Activated naive CD8-positive, alpha-beta T cell treated with anti-CD3 and anti-CD28 coated beads, Interleukin-2, amount 50 U/mL, for 24 hours (primary cell): ENCODE data around the gene TRIM14.
"Not testable (repeated sequence)": the region's sequence is repeated elsewhere in the genome, so short reads cannot be mapped to it uniquely, and the experiment has no call there.

Experiments used
- ATAC-seq: fragments of 150-1000 bp; cut with Tn5 transposase; one replicate; pipeline ENCODE4 v1.10.0; 2021
- DNase-seq: peaks from one replicate; pipeline ENCODE4 v3.0.0; 2021
- H3K27ac Mint-ChIP-seq: one replicate; pipeline ENCODE4 v1.8.0; 2021; ENCODE audit warnings: mild to moderate bottlenecking, mixed read lengths
- H3K27me3 Mint-ChIP-seq: one replicate; pipeline ENCODE4 v1.8.0; 2021; ENCODE audit warnings: mixed read lengths
- H3K36me3 Mint-ChIP-seq: one replicate; pipeline ENCODE4 v1.8.0; 2021; ENCODE audit warnings: low read depth, mixed read lengths
- H3K4me1 Mint-ChIP-seq: one replicate; pipeline ENCODE4 v1.8.0; 2021; ENCODE audit warnings: mixed read lengths
- H3K4me3 Mint-ChIP-seq: one replicate; pipeline ENCODE4 v1.8.0; 2021; ENCODE audit warnings: mild to moderate bottlenecking, moderate library complexity, mixed read lengths
- H3K9me3 Mint-ChIP-seq: one replicate; pipeline ENCODE4 v1.8.0; 2021; ENCODE audit warnings: mixed read lengths

Gene TRIM14

DNA sequence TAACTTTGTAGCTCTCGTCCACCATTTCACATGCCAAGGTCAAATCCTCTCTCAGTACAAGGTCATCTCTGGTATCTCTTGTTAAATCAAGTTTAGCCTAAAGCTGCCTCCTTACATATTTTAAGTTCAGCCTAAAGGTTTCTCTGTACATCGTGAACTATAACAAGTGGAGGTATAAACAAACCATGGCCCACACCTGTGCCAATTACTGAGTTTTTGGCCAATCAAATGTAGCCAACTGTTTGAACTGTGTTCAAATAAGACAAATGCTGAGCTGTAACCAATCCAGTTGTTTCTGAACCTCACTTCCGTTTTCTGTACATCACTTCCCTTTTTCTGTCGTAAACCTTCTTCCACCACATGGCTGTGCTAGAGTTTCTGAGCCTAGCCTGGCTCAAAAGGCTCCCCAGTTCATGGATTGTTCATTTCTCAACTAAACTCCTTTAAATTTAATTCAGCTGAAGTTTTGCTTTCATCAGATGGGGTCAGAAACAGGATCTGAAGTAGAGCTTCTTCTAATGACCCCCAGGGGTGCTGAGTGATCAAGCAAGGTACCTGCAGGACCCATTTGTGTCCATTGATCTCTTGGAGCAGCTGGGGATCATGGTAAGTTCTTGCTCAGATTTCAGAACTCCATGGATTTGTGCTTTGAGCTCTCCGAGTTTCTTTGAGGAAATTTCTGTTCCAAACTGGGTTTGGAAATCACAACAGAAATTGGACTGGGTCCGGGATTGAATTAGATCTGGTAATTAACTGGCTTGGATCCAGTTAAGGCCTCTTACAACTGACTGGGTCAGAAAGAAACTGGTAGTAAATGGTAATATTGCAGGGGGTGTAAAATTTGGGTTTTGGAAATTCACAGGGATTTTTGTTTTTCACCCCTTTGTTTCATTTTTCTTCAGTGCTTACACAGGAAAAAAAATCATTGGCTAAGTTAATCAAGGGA lies 73.5 kb downstream of the TRIM14 start:
- DNase-seq (peak; percentile 18), ATAC-seq (peak; percentile 90)
- Mint-ChIP-seq H3K4me3 (peak overlapping the region; percentile 92), H3K4me1 (peaks cover 50% of the 10 kb centered on the region), H3K9me3 (peaks cover 11% of the 10 kb centered on the region), H3K36me3 (peaks cover 41% of the 10 kb centered on the region), H3K27ac (peak overlapping the region; percentile 90), H3K27me3 (no peaks in the 10 kb centered on the region)

DNA sequence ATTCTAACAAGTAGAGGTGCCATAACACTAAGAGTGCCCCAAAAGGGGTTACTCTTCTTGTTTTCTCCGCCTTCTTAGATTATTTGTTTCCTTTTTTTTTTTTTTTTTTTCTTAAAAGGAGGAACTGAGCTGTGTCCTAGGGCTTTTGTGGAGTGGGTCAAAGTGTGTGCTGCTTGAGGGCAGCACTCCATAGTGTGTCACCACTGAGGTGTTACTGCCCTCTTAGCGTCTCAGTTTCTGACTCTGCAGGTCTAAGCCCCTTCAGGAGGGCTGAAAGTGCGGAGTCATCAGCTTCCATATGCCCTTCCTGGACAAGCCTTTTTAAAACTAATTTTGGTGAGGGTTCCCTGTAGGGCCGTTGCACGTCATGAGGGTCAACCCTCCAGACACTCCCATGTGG lies 75.1 kb downstream of the TRIM14 start:
- Mint-ChIP-seq H3K4me1 (peaks cover 41% of the 10 kb centered on the region), H3K4me3 (no peak overlapping the region), H3K36me3 (peaks cover 30% of the 10 kb centered on the region), H3K9me3 (peaks cover 11% of the 10 kb centered on the region), H3K27ac (no peak overlapping the region), H3K27me3 (no peaks in the 10 kb centered on the region)
- ATAC-seq = no peak
- no peak for DNase-seq

DNA sequence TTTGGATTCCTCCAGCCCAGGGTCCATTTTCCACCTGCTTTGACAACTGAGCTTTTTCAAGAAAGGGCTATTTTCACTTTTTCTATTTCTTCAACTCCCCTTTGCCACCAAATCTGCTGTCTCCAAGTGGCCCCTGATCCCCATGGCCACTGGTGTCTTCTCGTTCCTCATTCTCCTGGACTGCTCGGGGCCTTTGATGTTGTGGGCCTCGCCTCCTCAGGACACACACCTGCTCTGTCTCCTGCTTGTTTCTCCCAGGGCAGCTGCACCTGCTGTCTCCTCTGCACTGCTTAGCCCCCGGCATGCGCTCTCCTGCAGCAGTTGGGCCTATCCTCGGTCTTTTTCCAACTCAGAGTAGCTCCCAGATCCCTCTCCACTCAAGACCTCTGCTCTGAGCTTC lies 78.8 kb downstream of the TRIM14 start:
- no peak for ATAC-seq
- H3K27ac Mint-ChIP-seq = no peak overlapping the region
- peaks cover 4% of the 10 kb centered on the region for H3K9me3 Mint-ChIP-seq
- no peaks in the 10 kb centered on the region for H3K36me3 Mint-ChIP-seq
- H3K4me3 Mint-ChIP-seq = no peak overlapping the region
- H3K4me1 Mint-ChIP-seq = peaks cover 6% of the 10 kb centered on the region
- H3K27me3 Mint-ChIP-seq = no peaks in the 10 kb centered on the region
- DNase-seq = no peak

DNA sequence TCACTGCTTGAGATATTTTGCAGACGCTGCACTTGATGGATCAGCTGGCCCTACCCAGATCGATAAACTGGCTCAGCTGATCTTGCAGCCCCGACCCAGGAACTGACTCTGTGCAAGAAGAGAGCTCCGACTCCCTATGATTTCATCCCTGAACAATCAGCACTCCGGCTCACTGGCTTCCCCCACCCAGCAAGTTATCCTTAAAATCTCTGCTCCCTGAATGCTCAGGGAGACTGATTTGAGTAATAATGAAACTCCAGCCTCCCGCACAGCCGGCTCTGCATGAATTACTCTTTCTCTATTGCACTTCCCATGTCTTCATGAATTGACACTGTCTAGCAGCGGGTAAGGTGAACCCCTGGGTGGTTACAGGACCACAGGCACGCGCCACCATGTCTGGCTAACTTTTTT lies 79.4 kb downstream of the TRIM14 start:
- ATAC-seq (no peak), DNase-seq (no peak)
- H3K36me3 Mint-ChIP-seq = no peaks in the 10 kb centered on the region
- H3K4me3 Mint-ChIP-seq = no peak overlapping the region
- peaks cover 7% of the 10 kb centered on the region for H3K4me1 Mint-ChIP-seq
- H3K9me3 Mint-ChIP-seq = no peaks in the 10 kb centered on the region
- no peak overlapping the region for H3K27ac Mint-ChIP-seq
- H3K27me3 Mint-ChIP-seq = no peaks in the 10 kb centered on the region

DNA sequence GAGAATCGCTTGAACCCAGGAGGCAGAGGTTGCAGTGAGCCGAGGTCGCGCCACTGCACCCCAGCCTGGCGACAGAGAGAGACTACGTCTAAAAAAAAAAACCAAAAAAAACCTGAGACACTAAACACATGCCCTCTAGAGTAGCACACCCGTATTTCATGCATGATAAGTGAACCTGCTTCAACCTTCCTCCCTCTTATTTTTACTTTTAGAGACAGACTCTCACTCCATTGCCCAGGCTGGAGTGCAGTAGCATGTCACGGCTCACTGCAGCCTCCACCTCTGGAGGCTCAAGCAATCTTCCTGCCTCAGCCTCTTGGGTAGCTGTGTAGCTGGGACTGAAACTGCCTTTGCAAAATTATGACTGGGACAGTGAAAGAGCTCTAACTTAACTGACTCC lies 80.1 kb downstream of the TRIM14 start:
- H3K27ac Mint-ChIP-seq = no peak overlapping the region
- H3K4me1 Mint-ChIP-seq = peaks cover 8% of the 10 kb centered on the region
- no peaks in the 10 kb centered on the region for H3K9me3 Mint-ChIP-seq
- no peak for DNase-seq
- H3K4me3 Mint-ChIP-seq = no peak overlapping the region
- H3K36me3 Mint-ChIP-seq = no peaks in the 10 kb centered on the region
- no peak for ATAC-seq
- no peaks in the 10 kb centered on the region for H3K27me3 Mint-ChIP-seq

DNA sequence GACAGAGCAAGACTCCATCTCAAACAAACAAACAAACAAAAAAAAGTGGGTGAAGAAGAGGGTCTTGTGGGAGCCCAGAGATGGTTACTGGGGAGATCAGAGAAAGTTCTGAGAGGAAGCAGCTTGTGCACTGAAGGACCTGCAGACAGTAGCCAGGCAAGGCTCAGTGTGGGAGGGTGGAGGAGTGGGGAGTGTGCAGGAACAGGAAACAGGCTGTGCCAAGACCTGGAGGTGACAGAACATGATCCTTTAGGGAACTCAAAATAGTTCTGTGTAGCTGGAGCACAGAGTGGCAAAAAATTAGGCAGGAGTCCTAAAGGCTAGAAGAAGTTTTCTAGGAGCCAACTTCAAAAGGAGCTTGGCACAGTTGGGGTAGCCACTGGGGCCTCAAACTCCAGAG lies 81.7 kb downstream of the TRIM14 start:
- H3K9me3 Mint-ChIP-seq = no peaks in the 10 kb centered on the region
- ATAC-seq (no peak), DNase-seq (no peak)
- H3K27me3 Mint-ChIP-seq = no peaks in the 10 kb centered on the region
- H3K27ac Mint-ChIP-seq = no peak overlapping the region
- H3K36me3 Mint-ChIP-seq = no peaks in the 10 kb centered on the region
- H3K4me3 Mint-ChIP-seq = no peak overlapping the region
- H3K4me1 Mint-ChIP-seq = peaks cover 15% of the 10 kb centered on the region

DNA sequence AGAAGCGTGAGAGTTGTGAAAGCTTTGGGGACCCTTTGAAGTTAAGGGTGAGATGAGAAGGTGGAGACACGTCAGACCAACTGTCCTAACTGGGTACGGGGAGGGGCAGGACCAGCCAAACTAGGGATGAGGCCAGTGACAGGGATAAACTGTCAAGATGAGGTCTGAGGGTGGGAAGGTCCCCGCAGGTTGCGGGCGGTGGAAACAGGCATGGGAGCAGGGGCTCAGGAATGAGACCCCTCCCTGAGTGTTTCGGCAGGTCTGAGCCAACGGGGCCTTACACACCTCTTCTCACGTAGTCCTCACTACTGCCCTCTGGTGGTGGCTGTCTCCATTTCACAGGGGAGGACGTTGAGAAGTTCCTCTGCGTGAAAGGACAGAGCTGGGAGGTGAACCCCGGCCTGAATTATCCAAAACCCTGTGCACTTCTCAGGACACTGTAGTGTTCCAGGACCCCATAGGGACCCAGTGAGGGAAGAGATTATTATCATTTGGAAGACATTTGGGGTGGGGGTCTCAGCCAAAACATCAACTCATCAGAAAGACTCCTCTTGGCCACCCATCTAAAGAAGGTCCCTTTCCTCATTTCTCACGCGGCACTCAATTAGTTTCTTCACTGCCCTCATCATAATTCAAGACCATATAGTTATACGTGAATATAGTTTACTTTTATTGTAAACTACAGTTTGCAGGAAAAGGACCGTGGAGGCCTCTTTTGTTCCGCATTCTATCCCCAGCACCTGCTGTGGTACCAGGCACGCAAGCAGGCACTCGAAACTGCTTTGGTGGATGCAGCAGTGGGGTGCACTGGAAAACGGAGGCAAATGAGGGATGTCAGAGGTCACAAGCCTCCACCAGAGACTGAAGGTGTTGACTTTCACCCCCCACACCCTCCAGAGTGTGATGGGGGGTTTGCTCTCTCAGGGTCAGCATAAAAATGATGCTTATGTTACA lies 84.2 kb downstream of the TRIM14 start:
- Mint-ChIP-seq H3K4me1 (peaks cover 16% of the 10 kb centered on the region), H3K27ac (peak overlapping the region; percentile 44), H3K9me3 (no peaks in the 10 kb centered on the region), H3K27me3 (no peaks in the 10 kb centered on the region), H3K4me3 (no peak overlapping the region), H3K36me3 (no peaks in the 10 kb centered on the region)
- DNase-seq (peak; percentile 93), ATAC-seq (peak; percentile 97)

DNA sequence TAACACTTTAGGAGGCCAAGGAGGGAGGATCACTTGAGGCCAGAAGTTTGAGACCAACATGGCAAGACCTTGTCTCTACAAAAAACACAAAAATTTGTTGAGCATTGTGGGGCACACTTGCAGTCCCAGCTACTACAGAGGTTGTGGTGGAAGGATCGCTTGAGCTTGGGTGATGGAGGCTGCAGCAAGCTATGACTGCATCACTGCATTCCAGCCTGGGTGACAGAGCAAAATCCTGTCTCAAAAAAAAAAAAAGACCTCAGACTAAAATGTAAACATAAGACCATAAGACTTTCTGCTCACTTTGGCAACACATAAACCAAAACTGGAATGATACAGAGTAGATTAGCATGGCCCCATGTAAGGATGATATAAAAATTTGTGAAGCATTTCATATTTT lies 87.1 kb downstream of the TRIM14 start:
- peaks cover 16% of the 10 kb centered on the region for H3K4me1 Mint-ChIP-seq

DNA sequence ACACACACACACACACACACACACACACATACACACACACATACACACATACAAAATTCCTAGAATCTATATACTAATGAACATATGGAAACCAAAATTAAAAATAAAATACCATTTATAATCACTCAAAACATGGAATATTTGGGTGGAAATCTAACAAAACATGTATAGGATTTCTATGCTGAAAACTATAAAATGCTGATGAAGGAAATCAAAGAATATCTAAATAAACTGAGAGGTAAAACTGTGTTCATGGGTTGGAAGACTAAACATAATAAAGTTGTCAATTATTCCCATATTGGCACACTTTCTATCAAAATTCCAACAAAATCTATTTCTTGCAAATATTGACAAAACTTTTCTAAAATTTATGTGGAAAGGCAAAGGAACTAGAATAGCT lies 87.9 kb downstream of the TRIM14 start:
- Mint-ChIP-seq H3K36me3 (peaks cover 3% of the 10 kb centered on the region), H3K4me1 (peaks cover 16% of the 10 kb centered on the region), H3K27ac (no peak overlapping the region), H3K9me3 (no peaks in the 10 kb centered on the region), H3K4me3 (no peak overlapping the region), H3K27me3 (no peaks in the 10 kb centered on the region)
- ATAC-seq (no peak), DNase-seq (no peak)

More for the DNA sequence above, 87.1 kb downstream of the TRIM14 start:
- Mint-ChIP-seq H3K27me3 (no peaks in the 10 kb centered on the region), H3K9me3 (no peaks in the 10 kb centered on the region), H3K27ac (no peak overlapping the region), H3K36me3 (no peaks in the 10 kb centered on the region), H3K4me3 (no peak overlapping the region)
- ATAC-seq = no peak
- DNase-seq = no peak

DNA sequence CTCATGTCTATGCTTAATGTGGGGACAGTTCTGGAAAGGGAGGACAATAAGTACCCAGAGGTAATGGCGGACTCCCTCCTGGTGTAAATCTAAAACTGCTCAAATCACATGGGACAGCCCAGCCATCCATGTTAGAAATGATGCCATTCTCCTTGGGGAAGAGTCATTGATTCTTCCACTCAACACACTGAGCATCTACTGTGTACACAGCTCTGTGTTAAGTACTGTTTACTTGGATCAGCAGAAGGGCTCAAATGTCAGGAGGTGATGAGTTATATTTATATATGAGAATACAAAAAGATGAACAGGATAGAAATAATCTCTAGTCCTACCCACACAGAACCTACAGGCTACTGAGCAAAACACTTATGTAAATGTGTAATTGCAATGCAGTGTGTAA lies 94.3 kb downstream of the TRIM14 start:
- peaks cover 7% of the 10 kb centered on the region for H3K36me3 Mint-ChIP-seq
- no peaks in the 10 kb centered on the region for H3K9me3 Mint-ChIP-seq
- H3K27me3 Mint-ChIP-seq = no peaks in the 10 kb centered on the region
- H3K4me1 Mint-ChIP-seq = no peaks in the 10 kb centered on the region
- no peak overlapping the region for H3K4me3 Mint-ChIP-seq
- DNase-seq (no peak), ATAC-seq (no peak)
- H3K27ac Mint-ChIP-seq = no peak overlapping the region

DNA sequence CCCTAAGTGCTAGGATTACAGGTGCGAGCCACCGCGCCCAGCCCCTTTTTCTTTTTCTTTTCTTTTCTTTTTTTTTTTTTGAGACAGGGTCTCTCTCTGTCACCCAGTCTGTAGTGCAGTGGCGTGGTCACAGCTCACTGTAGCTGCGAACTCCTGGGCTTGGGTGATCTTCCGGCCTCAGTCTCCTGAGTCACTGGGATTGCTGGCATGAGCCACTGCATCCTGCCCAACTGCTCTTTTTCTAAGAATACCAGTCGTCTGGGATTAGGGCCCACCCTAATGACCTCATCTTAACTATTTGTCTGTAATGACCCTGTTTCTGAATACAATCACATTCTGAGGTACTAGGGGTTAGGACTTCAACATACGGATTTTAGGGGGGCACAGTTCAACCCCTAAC lies 96.6 kb downstream of the TRIM14 start:
- no peaks in the 10 kb centered on the region for H3K27me3 Mint-ChIP-seq
- H3K4me3 Mint-ChIP-seq = no peak overlapping the region
- no peaks in the 10 kb centered on the region for H3K4me1 Mint-ChIP-seq
- DNase-seq (no peak), ATAC-seq (no peak)
- H3K27ac Mint-ChIP-seq = no peak overlapping the region
- peaks cover 18% of the 10 kb centered on the region for H3K36me3 Mint-ChIP-seq
- no peaks in the 10 kb centered on the region for H3K9me3 Mint-ChIP-seq

DNA sequence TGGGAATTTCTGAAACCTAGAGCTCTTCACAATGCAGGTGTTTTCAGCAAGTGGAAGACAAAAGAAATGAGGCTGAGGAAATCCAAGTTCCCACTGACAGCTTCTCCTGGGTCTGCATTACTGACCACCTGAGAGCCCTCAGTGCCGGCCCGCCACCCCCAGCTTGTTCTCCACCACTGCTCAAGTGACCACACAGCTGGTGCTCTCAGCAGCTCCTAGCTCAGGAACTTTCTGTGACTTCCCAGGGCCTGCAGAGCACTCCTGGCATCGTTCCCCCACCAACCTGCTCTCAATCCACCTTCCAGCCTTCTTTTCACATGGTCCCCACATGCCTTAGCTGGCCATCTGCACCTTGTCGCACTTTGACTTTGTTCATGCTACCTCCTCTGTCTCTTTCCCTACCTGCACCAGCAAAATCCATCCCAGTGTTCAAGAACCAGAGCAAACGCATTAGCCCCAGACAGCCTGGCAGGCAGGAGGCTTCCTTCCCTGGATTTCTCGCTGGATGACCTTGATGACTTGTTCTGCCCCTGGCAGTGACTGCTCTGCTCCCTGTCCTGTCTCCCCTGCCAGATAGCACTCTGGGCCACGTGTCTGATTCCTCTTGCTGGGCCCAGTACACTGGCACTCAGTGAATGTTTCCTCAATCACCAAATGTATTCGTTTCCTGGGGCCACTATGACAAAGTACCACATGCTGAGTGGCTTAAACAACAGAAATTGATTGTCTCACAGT lies 97.5 kb downstream of the TRIM14 start:
- DNase-seq = no peak
- no peaks in the 10 kb centered on the region for H3K27me3 Mint-ChIP-seq
- no peak for ATAC-seq
- no peaks in the 10 kb centered on the region for H3K4me1 Mint-ChIP-seq
- peak overlapping the region; percentile 3 for H3K27ac Mint-ChIP-seq
- no peak overlapping the region for H3K4me3 Mint-ChIP-seq
- peaks cover 26% of the 10 kb centered on the region for H3K36me3 Mint-ChIP-seq
- H3K9me3 Mint-ChIP-seq = no peaks in the 10 kb centered on the region

DNA sequence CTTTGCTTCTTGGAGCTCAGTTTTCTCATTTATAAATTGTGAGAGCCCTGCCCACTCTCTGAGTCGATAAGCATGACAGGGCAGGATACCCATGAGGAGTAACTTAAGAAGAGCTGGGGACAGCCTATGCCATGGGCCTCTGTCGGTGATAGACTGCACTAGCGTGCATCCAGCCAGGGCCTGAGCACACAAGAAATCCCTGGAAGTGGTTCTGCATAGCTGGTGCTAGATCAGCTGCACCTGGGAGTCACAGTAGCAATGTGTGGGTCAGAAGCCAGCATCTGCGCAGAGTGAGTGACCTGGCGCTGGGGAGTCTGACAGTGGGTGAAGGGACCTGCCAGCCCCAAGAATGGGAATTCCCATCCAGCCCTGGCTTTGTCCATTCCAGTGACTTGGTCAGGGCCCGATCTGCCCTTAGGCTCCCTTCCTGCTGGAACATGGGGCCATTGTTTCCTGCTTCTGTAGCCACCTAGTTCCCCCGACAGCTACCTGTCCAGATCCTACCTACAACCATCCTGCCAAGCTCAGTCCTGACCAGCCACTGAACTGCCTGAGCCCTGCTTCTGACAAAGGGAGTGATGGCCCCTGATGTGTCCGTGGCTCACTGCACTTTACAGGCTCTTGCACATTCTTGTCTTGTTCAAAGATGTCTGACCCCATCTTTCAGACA lies 98.4 kb downstream of the TRIM14 start:
- no peaks in the 10 kb centered on the region for H3K4me1 Mint-ChIP-seq
- H3K36me3 Mint-ChIP-seq = peaks cover 30% of the 10 kb centered on the region
- no peak overlapping the region for H3K4me3 Mint-ChIP-seq
- no peaks in the 10 kb centered on the region for H3K9me3 Mint-ChIP-seq
- no peak for DNase-seq
- no peak overlapping the region for H3K27ac Mint-ChIP-seq
- no peaks in the 10 kb centered on the region for H3K27me3 Mint-ChIP-seq
- no peak for ATAC-seq

DNA sequence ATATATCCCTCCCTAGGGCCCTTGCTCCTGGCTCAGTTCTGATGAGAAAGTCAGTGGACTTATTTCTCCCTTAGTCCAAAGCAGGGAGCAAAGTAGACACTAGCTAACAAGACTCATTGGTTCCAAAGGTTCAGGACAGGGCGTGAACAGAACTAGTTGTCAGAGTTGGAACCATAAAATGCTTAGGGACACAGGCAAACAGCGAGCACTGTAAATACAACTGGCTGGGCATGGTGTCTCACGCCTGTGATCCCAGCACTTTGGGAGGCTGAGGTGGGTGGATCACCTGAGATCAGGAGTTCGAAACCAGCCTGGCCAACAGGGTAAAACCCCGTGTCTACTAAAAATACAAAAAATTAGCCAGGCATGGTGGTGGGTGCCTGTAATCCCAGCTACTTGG lies 99.2 kb downstream of the TRIM14 start:
- not testable (repeated sequence) for H3K27ac Mint-ChIP-seq, H3K4me3 Mint-ChIP-seq, H3K9me3 Mint-ChIP-seq, H3K4me1 Mint-ChIP-seq, H3K27me3 Mint-ChIP-seq, ATAC-seq, DNase-seq
- peaks cover 37% of the 10 kb centered on the region for H3K36me3 Mint-ChIP-seq
